HepG2 (cell line): ENCODE measurements around the gene PCGF2. TPM values are rescaled to one million over a fixed set of nuclear protein-coding genes. Genes with fewer than 3 reads are reported as not detected.

Experiments
- FOXP1 ChIP-seq, 2 experiments: fragments of 450-650 bp in 1 of 2; IDR thresholded peaks; 2 replicates each; pipeline ENCODE4 v1.6.1; 2017 to 2018; ENCODE audit warnings: antibody characterized with exemption in 1 of 2
- HBP1 ChIP-seq: IDR thresholded peaks from 2 replicates; pipeline ENCODE4 v1.6.1; 2016; ENCODE audit warnings: low read depth, control low read depth
- HDAC1 ChIP-seq: sonication (generic); formaldehyde crosslinking; IDR thresholded peaks from 2 replicates; pipeline ENCODE4 v1.5.1; 2020; ENCODE audit warnings: mild to moderate bottlenecking, missing genetic modification reagents
- HINFP ChIP-seq: sonication (generic); formaldehyde crosslinking; IDR thresholded peaks from 2 replicates; pipeline ENCODE4 v1.4.0; 2020; ENCODE audit warnings: low read depth, mild to moderate bottlenecking, missing genetic modification reagents
- JUND ChIP-seq: sonication (generic); formaldehyde crosslinking; IDR thresholded peaks from 2 replicates; pipeline ENCODE4 v1.8.0; 2022; ENCODE audit warnings: mild to moderate bottlenecking, missing genetic modification reagents
- MXD3 ChIP-seq: IDR thresholded peaks from 2 replicates; pipeline ENCODE4 v1.6.1; 2016; ENCODE audit warnings: mild to moderate bottlenecking, missing biosample characterization, missing genetic modification reagents
- NAIF1 ChIP-seq: sonication (generic); formaldehyde crosslinking; IDR thresholded peaks from 2 replicates; pipeline ENCODE4 v1.5.0; 2020; ENCODE audit warnings: mild to moderate bottlenecking, missing genetic modification reagents, borderline replicate concordance
- REPIN1 ChIP-seq: sonication (generic); formaldehyde crosslinking; IDR thresholded peaks from 2 replicates; pipeline ENCODE4 v1.8.0; 2022; ENCODE audit warnings: missing genetic modification reagents, low read depth, mild to moderate bottlenecking, borderline replicate concordance
- SALL1 ChIP-seq: sonication (generic); formaldehyde crosslinking; IDR thresholded peaks from 2 replicates; pipeline ENCODE4 v1.8.0; 2022; ENCODE audit warnings: mild to moderate bottlenecking, missing genetic modification reagents
- STAG1 ChIP-seq: sonication (generic); formaldehyde crosslinking; IDR thresholded peaks from 2 replicates; pipeline ENCODE4 v1.4.0; 2020; ENCODE audit warnings: missing genetic modification reagents
- TAF15 ChIP-seq: fragments of 200-400 bp; formaldehyde crosslinking; IDR thresholded peaks from one replicate; pipeline ENCODE4 v1.6.1; 2018; ENCODE audit warnings: mild to moderate bottlenecking, low read depth, low read length; ENCODE audit not compliant: poor library complexity, severe bottlenecking
- TBP ChIP-seq: sonication (generic); formaldehyde crosslinking; IDR thresholded peaks from 2 replicates; pipeline ENCODE4 v1.5.0; 2020; ENCODE audit warnings: missing genetic modification reagents
- ZBTB39 ChIP-seq: sonication (generic); formaldehyde crosslinking; IDR thresholded peaks from 2 replicates; pipeline ENCODE4 v1.5.0; 2020; ENCODE audit warnings: missing genetic modification reagents
- ZBTB43 ChIP-seq: sonication (generic); formaldehyde crosslinking; conservative IDR thresholded peaks from 2 replicates; pipeline ENCODE4 v1.4.0; 2020; ENCODE audit warnings: missing genetic modification reagents
- ZMAT3 ChIP-seq: sonication (generic); formaldehyde crosslinking; conservative IDR thresholded peaks from 2 replicates; pipeline ENCODE4 v1.7.0; 2021; ENCODE audit warnings: missing genetic modification reagents
- ZNF225 ChIP-seq: sonication (generic); formaldehyde crosslinking; IDR thresholded peaks from 2 replicates; pipeline ENCODE4 v1.4.0; 2020; ENCODE audit warnings: mild to moderate bottlenecking, missing genetic modification reagents
- ZNF550 ChIP-seq: sonication (generic); formaldehyde crosslinking; IDR thresholded peaks from 2 replicates; pipeline ENCODE4 v1.4.0; 2020; ENCODE audit warnings: mild to moderate bottlenecking, missing genetic modification reagents, borderline replicate concordance
- ZNF557 ChIP-seq: sonication (generic); formaldehyde crosslinking; IDR thresholded peaks from 2 replicates; pipeline ENCODE4 v1.4.0; 2020; ENCODE audit warnings: missing genetic modification reagents
- polyA plus RNA-seq, 8 experiments: library from polyadenylated mRNA; depleted of rRNA in 3 of 8; stranded (reverse) in 7 of 8; unstranded in 1 of 8; fragments of >200 nt; fragmentation: Illumina TruSeq in 4 of 8; extraction: Trizol in 4 of 8; gene quantifications; 2 replicates each; pipeline versions ENCODE4 v1.2.1 to v1.2.3, GENCODE V29; 2011 to 2016; ENCODE audit warnings: low read depth in 4 of 8, missing spikeins in 1 of 8, mixed read lengths in 1 of 8; ENCODE audit not compliant: insufficient read depth in 1 of 8
- total RNA-seq, 5 experiments: library from RNA; depleted of rRNA; stranded (reverse); fragments of >200 nt; fragmentation: Illumina TruSeq; extraction: Trizol; gene quantifications; 2 replicates each; pipeline ENCODE4 v1.2.3, GENCODE V29; 2016; ENCODE audit warnings: low read depth in 1 of 5

The PCGF2 gene
- total and polyA plus RNA-seq, 2 of the 13 experiments (the other 11 are each of a cell fraction or from before 2014, with no cell fraction given) = 11.6 to 29.4 TPM

DNA sequence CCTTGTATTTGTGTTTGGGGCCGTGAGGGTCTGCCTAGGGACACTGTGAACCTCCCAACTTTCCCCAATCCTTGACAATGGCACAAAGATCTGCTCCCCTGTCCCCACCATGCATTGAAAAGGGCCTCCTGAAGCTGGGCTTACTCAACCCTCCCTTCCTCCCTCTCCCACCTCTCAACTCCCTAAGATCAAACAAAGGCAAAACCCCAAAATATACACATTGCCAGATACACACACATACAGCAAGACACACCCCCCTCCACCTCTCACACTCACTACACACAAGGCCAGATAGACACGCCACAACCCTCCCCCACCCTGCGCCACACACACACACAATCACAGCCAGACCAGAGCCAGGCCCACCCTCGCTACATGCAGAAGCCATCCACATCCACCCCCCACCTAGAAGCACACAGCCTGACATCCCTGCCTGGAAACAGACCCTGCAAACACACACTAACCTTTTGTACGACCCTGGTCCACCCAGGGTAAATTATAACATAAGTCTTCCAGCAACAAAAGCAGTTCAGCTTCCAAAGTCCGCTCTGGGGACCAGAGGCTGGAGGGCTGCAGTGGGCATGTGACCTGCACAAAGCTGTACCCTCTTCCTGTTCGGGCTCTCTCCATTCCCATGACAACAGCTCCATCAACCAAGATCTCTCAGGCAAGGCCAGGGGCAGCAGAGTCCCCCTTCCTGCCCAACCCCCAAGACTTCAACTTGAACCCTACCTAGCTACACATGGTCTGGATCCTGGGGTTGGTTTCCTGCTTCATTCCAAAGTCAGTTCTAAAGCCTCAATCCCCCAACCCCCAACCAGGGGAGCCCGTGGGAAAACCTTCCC is 1.9 kb downstream of the PCGF2 start (continued):
- no peak for TF ChIP-seq ZBTB39
- peak; percentile 62; the same call in 1 of the 2 replicates for TF ChIP-seq FOXP1 (IDR thresholded peaks at IDR 0.05)
- peak; percentile 68 for TF ChIP-seq FOXP1 (CRISPR knock-in tag; IDR thresholded peaks at IDR 0.05)
- TF ChIP-seq ZNF225 (CRISPR knock-in tag) = no peak
- TF ChIP-seq MXD3 (CRISPR knock-in tag) = no peak
- TF ChIP-seq ZMAT3 (CRISPR knock-in tag) = 0 out of 2 replicates have a peak, but pooled peaks have one; percentile 50
- peak; percentile 83 for TF ChIP-seq HINFP (CRISPR knock-in tag)
- peak; percentile 97 for TF ChIP-seq SALL1 (CRISPR knock-in tag)
- peak; percentile 71 for TF ChIP-seq REPIN1 (CRISPR knock-in tag)
- peak; percentile 66; the same call in 1 of the 2 replicates for TF ChIP-seq HBP1 (CRISPR knock-in tag)
- peak; percentile 76 for TF ChIP-seq ZNF557 (CRISPR knock-in tag)
- peak; percentile 91 for TF ChIP-seq HDAC1
- no peak for TF ChIP-seq STAG1
- TF ChIP-seq ZBTB43 (CRISPR knock-in tag) = peak; percentile 64
- no peak for TF ChIP-seq TBP (CRISPR knock-in tag)
- no peak for TF ChIP-seq TAF15
- TF ChIP-seq ZNF550 (CRISPR knock-in tag) = no peak
- TF ChIP-seq NAIF1 (CRISPR knock-in tag) = peak; percentile 53; the same call in 1 of the 2 replicates
- peak; percentile 54; the same call in 1 of the 2 replicates for TF ChIP-seq JUND (CRISPR knock-in tag)
